Fibroblast of skin of left biceps (primary cell): Measurements from ENCODE around the gene MISFA.
"Not testable (repeated sequence)": the region's sequence is repeated elsewhere in the genome, so short reads cannot be mapped to it uniquely, and the experiment has no call there.

Experiments
- DNase-seq, 2 experiments: peaks; one replicate each; pipeline ENCODE4 v3.0.0-alpha.2; 2013; ENCODE audit warnings: low read depth in 2 of 2

Gene MISFA

GRCh38 chr11:18599739-18600230 lies at the start of gene MISFA:
Gene MISFA, plus strand, starts transcription at chr11:18599789. Its CDS starts 140 bp downstream, at chr11:18599929.
- no peak for DNase-seq

- no peak for DNase-seq
These were observed 36.4 kb upstream of the MISFA start for GRCh38 chr11:18563090-18563730.

DNA sequence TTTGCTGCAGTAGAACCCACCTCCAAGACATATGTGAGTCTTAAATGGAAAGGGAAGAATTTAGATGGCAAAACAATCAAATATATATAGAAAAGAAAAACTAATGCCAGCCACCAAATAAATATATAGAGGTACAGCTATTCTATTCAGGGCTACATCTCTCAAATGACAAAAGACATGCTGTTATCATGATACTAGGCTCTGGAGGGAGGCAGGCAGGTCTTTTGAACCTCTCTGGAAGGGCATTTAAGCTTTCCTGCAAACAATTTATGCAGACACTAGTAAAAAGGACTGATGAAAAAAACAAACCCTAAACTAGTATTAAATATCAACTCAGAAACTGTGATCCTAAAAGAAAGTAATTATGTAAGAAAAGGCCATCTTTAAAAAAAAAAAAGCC lies 35.4 kb upstream of the MISFA start:
- DNase-seq: no peak

GRCh38 chr11:18566406-18566805 lies 33.2 kb upstream of the MISFA start:
- DNase-seq: no peak

GRCh38 chr11:18567081-18567480 lies 32.5 kb upstream of the MISFA start:
- peak in 1 of 2 experiments; percentile 13 for DNase-seq

DNA sequence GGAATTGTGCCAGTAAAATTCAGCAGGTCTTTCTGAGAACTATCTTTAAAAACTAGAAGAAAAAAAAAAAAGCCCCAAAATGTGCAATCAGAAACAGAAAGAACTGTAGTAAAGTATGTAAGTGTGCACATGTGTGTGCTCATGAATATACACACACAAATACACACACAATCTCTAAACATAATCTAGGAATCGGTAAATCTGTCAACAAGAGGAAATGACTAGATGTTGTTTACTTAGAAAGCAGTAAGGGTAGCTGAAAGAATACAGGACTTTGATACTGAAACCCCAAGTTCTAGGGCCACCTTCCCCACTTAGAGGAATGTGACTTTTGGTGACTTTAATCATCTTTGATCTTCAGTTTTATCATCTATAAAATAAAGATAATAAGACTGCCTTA lies 24.2 kb upstream of the MISFA start:
- DNase-seq: no peak

DNA sequence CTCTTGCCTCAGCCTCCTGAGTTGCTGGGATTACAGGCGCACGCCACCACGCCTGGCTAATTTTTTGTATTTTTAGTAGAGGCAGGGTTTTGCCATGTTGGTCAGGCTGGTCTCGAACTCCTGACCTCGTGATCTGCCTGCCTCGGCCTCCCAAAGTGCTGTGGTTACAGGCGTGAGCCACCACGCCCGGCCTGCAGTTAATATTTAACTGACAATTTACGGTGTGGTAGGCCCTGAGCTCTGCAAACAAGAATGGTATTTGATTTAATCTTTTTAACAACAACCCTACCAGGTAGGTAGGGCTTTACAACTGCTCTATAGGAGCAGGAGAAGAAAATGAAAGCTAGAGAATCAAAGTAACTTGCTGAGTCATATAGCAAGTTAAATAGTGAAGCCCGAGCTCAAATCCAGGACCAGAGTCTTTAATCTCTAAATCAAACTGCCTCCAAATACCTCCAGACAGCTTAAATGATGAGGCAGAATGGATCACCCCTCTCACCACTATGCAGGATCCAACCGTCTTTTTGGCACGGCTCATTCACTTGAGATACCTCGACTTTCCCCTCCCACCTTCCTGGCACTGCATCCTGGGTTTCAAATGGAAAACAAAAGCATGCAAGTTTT lies 20.5 kb upstream of the MISFA start:
- DNase-seq: no peak

DNA sequence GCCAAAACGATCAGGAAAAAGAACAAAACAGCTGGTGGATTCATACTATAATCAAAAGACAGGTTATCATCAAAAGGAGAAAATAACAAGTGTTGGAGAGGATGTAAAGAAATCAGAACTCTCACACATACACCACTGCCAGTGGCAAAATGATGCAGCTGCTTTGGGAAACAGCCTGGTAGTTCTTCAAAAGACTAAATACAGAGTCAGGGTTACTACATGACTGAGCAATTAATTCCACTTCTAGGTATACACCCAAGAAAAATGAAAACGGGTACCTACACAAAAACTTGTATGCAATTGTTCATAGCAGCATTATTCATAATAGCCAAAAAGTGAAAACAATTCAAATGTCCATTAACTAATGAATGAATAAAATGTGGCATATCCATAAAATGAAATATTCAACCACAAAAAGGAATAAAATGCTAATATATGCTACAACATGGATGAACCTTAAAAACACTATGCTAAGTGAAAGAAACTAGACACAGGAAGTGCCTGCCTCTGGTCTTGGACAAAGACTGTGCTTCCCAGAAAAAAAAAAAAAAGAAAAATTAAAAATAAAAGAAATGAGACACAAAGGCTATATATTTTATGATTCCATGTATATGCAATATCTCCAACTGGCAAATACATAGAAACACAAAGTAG lies 19.3 kb upstream of the MISFA start:
- no peak for DNase-seq

GRCh38 chr11:18581825-18582224 lies 17.8 kb upstream of the MISFA start:
- DNase-seq: no peak

DNA sequence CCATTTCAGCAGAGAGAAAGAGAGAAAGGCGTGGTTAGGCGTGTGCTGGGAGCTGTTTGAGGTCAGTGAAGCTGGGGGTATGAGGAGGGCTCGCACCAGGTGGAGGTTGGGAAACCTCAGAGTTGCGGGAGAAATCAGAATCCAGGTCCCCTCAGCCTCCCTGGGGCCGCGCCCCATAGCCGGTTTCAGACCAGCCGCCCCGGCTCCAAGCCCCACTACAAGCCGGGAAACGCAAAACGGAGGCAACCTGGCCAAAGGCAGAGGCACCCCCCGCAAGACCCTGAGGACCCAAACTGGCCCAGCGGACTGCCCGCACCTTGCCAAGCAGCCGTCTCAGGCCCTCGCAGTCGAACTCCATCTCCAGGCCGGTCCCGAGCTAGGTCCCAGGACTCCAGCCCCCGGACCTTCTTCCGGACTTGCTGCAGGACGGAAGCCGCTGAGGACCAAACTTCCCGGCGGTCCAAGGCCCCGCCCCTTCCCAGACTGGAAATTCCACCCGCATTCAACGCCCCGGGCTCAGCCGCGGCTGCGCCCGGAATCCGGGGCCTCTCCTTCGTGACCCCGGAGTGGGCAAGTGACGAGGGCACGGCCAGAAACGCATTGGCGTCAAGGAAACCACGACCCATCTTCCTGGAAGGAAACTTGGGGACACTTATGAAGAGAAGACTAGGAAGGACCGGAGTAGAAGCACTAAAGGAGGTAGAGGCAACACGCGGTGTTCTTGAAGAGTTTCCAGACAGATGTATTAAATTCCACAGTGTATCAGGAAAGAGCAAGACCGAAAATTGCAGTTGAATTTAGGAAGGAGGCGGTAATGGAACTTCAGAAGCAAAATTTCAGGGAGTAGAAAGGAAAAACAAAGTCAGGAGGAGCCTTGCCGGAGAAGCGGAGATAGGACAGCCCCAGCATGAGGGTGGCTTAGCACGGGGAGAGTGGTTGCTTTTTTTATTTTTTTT lies 11.0 kb upstream of the MISFA start, which contains the start of gene UEVLD:
Gene UEVLD, minus strand, starts transcription at position 438 of the 956 bp plus-strand sequence. Its CDS starts 80 bp downstream, at position 358.
- DNase-seq: peak; percentile 62 to 63

- DNase-seq: no peak
These were observed 9.0 kb upstream of the MISFA start for GRCh38 chr11:18590571-18590970.

DNA sequence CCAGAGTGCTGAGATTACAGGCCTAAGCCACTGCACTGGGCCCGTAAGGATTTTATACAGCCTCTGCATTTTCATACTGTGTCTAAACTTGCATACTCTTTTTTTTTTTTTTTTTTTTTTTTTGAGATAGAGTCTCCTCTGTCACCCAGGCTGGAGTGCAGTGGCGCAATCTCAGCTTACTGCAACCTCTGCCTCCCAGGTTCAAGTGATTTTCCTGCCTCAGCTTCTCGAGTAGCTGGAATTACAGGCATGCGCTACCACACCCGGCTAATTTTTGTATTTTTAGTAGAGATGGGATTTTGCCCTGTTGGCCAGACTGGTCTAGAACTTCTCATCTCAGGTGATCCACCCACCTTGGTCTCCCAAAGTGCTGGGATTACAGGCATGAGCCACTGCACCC lies 5.5 kb upstream of the MISFA start:
- DNase-seq: not testable (repeated sequence)

GRCh38 chr11:18594999-18595749 lies 4.4 kb upstream of the MISFA start:
- no peak for DNase-seq

DNA sequence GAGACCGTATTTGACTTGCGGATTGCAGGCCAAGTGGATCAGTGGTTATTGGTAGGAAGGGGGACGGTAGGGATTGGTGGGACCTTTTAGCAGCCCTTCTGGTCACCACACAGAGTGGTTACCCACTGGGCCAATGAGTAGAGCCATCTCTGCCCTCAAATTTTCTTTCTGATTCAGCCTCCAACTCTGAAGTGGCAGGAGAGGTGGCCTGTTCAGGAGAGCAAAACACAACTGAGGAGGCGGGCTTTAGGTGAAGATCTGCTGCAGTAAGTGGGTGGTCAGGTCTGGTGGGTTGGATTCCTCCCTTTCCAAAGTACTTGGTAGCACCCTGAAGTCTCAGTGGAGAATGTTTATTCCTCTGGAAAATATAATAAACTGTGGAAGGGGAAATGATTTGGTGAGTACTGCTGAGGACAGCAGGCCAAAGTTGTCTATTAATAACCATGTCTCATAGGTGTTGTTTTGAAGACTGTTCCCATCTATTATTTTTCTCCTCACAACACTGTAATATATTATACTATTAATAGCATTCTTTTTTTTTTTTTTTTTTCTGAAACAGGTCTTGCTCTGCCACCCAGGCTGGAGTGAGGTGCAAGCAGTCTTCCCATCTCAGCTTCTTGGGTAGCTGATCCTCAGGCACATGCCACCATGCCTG lies 1.5 kb downstream of the MISFA start:
- DNase-seq: no peak

- no peak for DNase-seq
These were observed 8.8 kb downstream of the MISFA start for GRCh38 chr11:18608376-18608775.

GRCh38 chr11:18611196-18611595 lies 11.6 kb downstream of the MISFA start:
- no peak for DNase-seq

DNA sequence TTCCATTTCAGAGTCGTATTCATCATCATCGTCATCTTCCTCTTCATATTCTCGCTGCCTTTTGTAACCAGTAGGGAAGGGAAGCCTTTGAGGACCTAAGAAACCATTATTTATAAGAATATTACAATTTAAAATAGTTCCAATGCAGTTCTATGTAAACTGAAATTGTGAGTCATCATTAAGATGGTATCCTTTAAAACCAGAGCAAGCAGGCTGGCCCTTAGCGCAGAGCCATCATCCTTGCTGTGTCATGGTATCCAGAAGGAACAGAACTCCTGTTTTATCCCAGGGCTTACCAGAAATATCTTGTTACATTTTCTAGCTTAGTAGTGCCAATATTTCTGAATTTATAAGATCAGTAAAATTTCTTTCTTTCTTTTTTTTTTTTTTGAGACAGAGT lies 12.8 kb downstream of the MISFA start:
- DNase-seq: no peak

GRCh38 chr11:18614667-18615066 lies 15.1 kb downstream of the MISFA start:
- no peak for DNase-seq

DNA sequence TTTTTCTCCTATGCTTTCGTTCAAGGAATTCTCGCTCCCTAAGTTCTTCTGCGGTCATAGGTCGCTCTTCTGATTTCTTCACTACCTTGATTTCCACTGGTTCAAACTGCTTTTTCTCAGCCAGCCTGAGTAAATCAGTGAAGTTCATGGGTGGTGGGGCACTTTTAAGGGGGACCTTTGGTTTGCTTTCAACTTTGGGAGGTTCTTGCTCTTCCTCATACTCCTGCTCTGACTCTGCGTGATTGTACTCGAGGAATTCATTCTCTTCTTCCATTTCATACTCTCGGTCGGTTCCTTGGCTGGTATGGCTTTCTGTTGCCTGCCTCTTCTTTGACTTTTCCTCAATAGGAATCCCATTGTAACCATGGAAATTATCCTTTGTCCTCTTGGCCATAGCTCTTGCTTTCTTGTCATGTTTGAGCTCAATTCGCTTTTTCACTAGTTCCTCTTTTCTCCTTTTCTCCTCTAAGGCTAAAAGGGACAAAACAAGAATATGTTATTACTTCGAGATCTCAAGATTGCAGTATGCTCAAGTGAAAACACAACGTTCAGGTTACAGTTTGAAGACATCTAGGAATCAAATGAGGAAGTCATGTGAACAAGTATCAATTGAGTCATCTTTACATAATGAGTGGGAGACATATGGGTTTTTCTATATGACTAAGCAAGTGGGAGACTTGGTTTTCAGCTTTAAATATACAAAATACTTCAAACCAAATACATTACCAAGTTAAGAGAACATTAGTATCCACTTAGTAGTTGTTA lies 16.2 kb downstream of the MISFA start:
- DNase-seq: no peak
